Transverse colon (tissue), 4 donors: ENCODE results near the gene UVRAG. TPM values are rescaled to one million over a fixed set of nuclear protein-coding genes. Genes with fewer than 3 reads are reported as not detected.
"Not testable (repeated sequence)": the region's sequence is repeated elsewhere in the genome, so short reads cannot be mapped to it uniquely, and the experiment has no call there.

Experiments
- DNase-seq: peaks from one replicate; pipeline ENCODE4 v3.0.0-alpha.2; 2019
- H3K27ac ChIP-seq, 4 donors: fragments of 200-600 bp; sonication (generic); 2 replicates each; pipeline ENCODE4 v1.5.1; 2016 to 2018; ENCODE audit warnings: inconsistent platforms in 4 of 4
- H3K27me3 ChIP-seq: fragments of 200-600 bp; sonication (generic); 2 replicates; pipeline ENCODE4 v1.5.1; 2017; ENCODE audit warnings: inconsistent platforms
- H3K36me3 ChIP-seq, 4 donors: fragments of 200-600 bp; sonication (generic); 2 replicates each; pipeline ENCODE4 v1.5.1; 2017 to 2019; ENCODE audit warnings: inconsistent platforms in 4 of 4
- H3K4me1 ChIP-seq, 4 donors: fragments of 200-600 bp; sonication (generic); 2 replicates each; pipeline ENCODE4 v1.5.1; 2017 to 2020; ENCODE audit warnings: inconsistent platforms in 4 of 4
- H3K4me3 ChIP-seq, 4 donors: fragments of 200-600 bp; sonication (generic); 1 replicate in 1 of 4; 2 replicates in 3 of 4; pipeline versions ENCODE4 v1.5.1 to v1.6.1; 2017 to 2019; ENCODE audit warnings: inconsistent platforms in 4 of 4
- H3K9me3 ChIP-seq, 2 donors: fragments of 200-600 bp; sonication (generic); 2 replicates each; pipeline ENCODE4 v1.5.1; 2017 to 2019; ENCODE audit warnings: inconsistent platforms in 2 of 2
- EP300 ChIP-seq: sonication (generic); formaldehyde crosslinking; IDR thresholded peaks from one replicate; pipeline ENCODE4 v1.6.1; 2017; ENCODE audit warnings: antibody characterized with exemption, low read depth
- POLR2A ChIP-seq: fragments of 450-650 bp; IDR thresholded peaks from one replicate; pipeline ENCODE4 v1.6.1; 2016; ENCODE audit warnings: antibody characterized with exemption, mild to moderate bottlenecking, moderate library complexity
- POLR2AphosphoS5 ChIP-seq, 3 donors: sonication (generic); formaldehyde crosslinking; IDR thresholded peaks; one replicate each; pipeline ENCODE4 v1.6.1; 2016; ENCODE audit warnings: antibody characterized with exemption in 3 of 3
- WGBS, 2 donors: methylation state at CpG; one replicate each; pipeline ENCODE4 v1.1.5; 2018; ENCODE audit warnings: low coverage in 1 of 2; 5-methylcytosine and 5-hydroxymethylcytosine counted together
- in situ Hi-C, 4 donors: fragments of 200-750 bp; cut with MboI; loops; one replicate each; pipeline versions ENCODE4 v1.15.0 to v1.15.1; 2017; ENCODE audit warnings: low sequenced_read_pairs in 3 of 4, low pct_ligation_motif_present in 1 of 4, low pct_unique_long_range_greater_than_20kb in 1 of 4
- intact Hi-C: fragments of 100-400 bp; cut with DNase I; formaldehyde crosslinking; loops from one replicate; pipeline ENCODE4 v1.15.1; 2023; ENCODE audit warnings: low total_unique reads
- total RNA-seq, 4 donors: library from RNA; depleted of rRNA; stranded (reverse); fragments of >200 nt; gene quantifications; one replicate each; pipeline ENCODE4 v1.1.0, GENCODE V29; 2016
- TF ChIP-seq, protein P1 (sequence below), 5 experiments: fragments of 200-600 bp in 3 of 5; fragments of 450-650 bp in 2 of 5; sonication (generic) in 3 of 5; IDR thresholded peaks; 1 replicate in 2 of 5; 2 replicates in 3 of 5; pipeline ENCODE4 v1.5.1; 2016 to 2017; ENCODE audit warnings: antibody characterized with exemption in 5 of 5, inconsistent platforms in 3 of 5, mild to moderate bottlenecking in 2 of 5, moderate library complexity in 1 of 5

Gene UVRAG
- total RNA-seq, 4 donors from 2014 or later, result 12.7 to 34.6 (median 19.3) TPM

DNA sequence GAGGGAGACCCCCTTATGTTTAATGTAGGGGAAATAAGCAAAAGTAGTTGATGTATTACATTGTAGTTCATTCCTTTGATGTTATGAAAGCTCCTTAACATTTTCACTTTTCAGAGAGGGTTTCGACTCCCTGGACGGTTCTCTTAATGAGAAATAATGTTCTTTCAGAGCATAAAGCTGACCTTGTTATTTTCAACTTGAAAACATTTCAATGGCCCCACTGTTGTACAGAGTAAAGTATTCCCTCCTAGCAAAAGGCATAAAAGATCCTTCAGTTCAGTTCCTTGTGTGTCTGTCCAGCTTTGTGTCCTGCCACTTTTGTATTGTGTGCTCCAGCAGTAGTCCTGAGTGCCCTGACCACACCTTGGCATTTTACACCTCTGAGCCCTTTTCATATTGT, 63.9 kb downstream of the UVRAG start:
- WGBS, 2 donors, result 95 to 96% methylated on average over 2 of the region's 2 CpGs
- intact Hi-C loops, result no loop called here
- H3K9me3 ChIP-seq, result no peaks in the 10 kb centered on the region
- no peak overlapping the region for H3K4me3 ChIP-seq
- peaks cover 0 to 15% (median 2%) of the 10 kb centered on the region in 4 donors for H3K4me1 ChIP-seq
- H3K36me3 ChIP-seq, result peaks cover 0 to 5% (median 2%) of the 10 kb centered on the region in 4 donors
- DNase-seq, result no peak
- no peaks in the 10 kb centered on the region for H3K27me3 ChIP-seq
- H3K27ac ChIP-seq, result no peak overlapping the region
- no peak for TF ChIP-seq POLR2AphosphoS5 (IDR thresholded peaks at IDR 0.05)
- no peak for TF ChIP-seq EP300
- TF ChIP-seq, protein P1, sequence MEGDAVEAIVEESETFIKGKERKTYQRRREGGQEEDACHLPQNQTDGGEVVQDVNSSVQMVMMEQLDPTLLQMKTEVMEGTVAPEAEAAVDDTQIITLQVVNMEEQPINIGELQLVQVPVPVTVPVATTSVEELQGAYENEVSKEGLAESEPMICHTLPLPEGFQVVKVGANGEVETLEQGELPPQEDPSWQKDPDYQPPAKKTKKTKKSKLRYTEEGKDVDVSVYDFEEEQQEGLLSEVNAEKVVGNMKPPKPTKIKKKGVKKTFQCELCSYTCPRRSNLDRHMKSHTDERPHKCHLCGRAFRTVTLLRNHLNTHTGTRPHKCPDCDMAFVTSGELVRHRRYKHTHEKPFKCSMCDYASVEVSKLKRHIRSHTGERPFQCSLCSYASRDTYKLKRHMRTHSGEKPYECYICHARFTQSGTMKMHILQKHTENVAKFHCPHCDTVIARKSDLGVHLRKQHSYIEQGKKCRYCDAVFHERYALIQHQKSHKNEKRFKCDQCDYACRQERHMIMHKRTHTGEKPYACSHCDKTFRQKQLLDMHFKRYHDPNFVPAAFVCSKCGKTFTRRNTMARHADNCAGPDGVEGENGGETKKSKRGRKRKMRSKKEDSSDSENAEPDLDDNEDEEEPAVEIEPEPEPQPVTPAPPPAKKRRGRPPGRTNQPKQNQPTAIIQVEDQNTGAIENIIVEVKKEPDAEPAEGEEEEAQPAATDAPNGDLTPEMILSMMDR (IDR thresholded peaks at IDR 0.05), result no peak
- no peak for TF ChIP-seq POLR2A
- in situ Hi-C loops, result loop anchor here in 1 of 4 donors (25.0 kb wide), 1 partner anchor 433 kb away; no protein-coding TSS in a partner anchor

DNA sequence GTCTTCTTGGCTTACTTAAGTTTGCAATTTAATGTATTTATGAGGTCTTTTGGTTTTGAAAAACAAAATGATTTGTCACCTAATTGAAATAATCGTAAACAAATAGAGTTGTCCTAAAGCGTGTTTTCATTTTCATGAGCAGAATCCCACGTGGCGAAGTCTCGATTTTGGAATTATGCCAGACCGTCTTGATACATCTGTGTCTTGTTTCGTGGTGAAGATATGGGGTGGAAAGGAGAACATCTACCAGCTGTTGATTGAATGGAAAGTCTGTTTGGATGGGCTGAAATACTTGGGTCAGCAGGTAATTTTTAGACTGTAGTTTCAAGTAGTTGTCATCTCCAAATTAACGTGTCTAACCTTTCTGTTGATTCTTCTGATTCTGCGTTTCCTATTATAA, 64.7 kb downstream of the UVRAG start:
- DNase-seq, result no peak
- in situ Hi-C loops (loop anchor here in 1 of 4 donors (25.0 kb wide), 1 partner anchor 433 kb away; no protein-coding TSS in a partner anchor), intact Hi-C loops (no loop called here)

DNA sequence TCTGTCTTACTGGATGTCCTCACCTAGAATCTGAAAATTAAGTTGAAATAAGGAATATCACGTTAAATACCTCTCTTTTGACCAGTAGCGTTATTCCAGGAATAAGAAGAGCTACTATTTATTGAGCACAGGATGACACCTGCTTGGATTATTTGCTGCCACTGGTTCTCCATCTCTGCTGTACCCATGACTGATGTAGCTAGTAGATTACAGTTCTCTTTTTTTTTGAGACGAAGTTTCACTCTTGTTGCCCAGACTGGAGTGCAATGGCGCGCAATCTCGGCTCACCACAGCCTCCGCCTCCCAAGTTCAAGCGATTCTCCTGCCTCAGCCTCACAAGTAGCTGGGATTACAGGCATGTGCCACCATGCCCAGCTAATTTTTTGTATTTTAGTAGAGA, 65.3 kb downstream of the UVRAG start:
- in situ Hi-C loops, result loop anchor here in 1 of 4 donors (25.0 kb wide), 1 partner anchor 432 kb away; no protein-coding TSS in a partner anchor
- DNase-seq, H3K9me3 ChIP-seq, H3K27ac ChIP-seq, H3K4me3 ChIP-seq, H3K36me3 ChIP-seq, H3K4me1 ChIP-seq, intact Hi-C loops, H3K27me3 ChIP-seq: not testable (repeated sequence)
- WGBS, 2 donors, result 94 to 100% methylated on average over 5 to 8 of the region's 8 CpGs

More for the DNA sequence above, 64.7 kb downstream of the UVRAG start:
- Histone ChIP-seq H3K27me3 (no peaks in the 10 kb centered on the region), H3K36me3 (peaks cover 0 to 5% (median 2%) of the 10 kb centered on the region in 4 donors), H3K4me3 (no peak overlapping the region), H3K9me3 (no peaks in the 10 kb centered on the region), H3K4me1 (peaks cover 0 to 8% (median 0%) of the 10 kb centered on the region in 4 donors), H3K27ac (no peak overlapping the region)
- TF ChIP-seq POLR2AphosphoS5 (IDR thresholded peaks at IDR 0.05) (no peak), POLR2A (no peak)
- TF ChIP-seq, protein P1 (IDR thresholded peaks at IDR 0.05), result no peak
- 78 to 80% methylated on average over 9 of the region's 9 CpGs for WGBS, 2 donors

DNA sequence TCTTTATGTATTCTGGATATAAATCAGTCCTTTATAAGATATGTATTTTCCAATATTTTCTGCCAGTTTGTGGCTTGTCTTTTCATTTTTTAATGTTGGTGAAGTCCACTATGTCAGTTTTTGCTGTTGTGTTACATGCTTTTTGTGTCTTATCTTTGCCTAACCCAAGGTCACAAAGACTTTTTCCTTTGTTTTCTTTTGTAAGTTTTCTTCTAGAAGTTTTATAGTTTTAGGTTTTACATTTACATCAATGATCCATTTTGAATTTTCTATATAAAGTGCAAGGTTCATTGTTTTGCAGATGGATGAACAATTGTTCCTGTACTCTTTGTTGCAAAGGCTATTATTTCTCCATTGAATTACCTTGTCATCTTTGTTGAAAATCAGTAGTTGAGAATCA, 69.3 kb downstream of the UVRAG start:
- Histone ChIP-seq H3K9me3 (no peaks in the 10 kb centered on the region), H3K27me3 (no peaks in the 10 kb centered on the region), H3K4me3 (no peak overlapping the region), H3K27ac (no peak overlapping the region), H3K36me3 (peaks cover 0 to 5% (median 2%) of the 10 kb centered on the region in 4 donors), H3K4me1 (peaks cover 0 to 11% (median 0%) of the 10 kb centered on the region in 4 donors)
- no peak for DNase-seq
- in situ Hi-C loops (loop anchor here in 1 of 4 donors (25.0 kb wide), 1 partner anchor 428 kb away; no protein-coding TSS in a partner anchor), intact Hi-C loops (no loop called here)
- no peak for TF ChIP-seq POLR2AphosphoS5 (IDR thresholded peaks at IDR 0.05)
- TF ChIP-seq, protein P1 (IDR thresholded peaks at IDR 0.05), result no peak
- TF ChIP-seq EP300, result no peak
- no peak for TF ChIP-seq POLR2A

DNA sequence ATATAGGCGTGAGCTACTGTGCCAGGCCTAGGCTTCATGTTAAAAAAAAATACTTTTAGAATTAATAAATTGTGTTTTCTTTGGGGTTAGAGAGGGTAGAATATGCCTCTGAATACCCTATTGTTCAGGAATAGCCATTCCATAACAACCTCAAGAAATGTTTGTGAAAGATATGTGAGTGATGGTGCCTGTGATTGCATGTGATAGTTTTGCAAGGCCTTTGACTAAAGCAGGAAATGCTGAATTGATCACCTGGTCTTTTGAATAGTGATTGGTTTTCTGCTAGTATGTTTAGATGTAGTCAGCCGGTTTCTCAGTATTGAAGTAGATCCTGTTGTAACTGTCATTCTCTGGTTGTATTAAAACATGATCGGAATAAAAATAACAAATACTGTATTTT, 73.4 kb downstream of the UVRAG start:
- H3K4me3 ChIP-seq, result no peak overlapping the region
- H3K27ac ChIP-seq, result no peak overlapping the region
- peaks cover 0 to 5% (median 0%) of the 10 kb centered on the region in 4 donors for H3K36me3 ChIP-seq
- H3K4me1 ChIP-seq, result peaks cover 0 to 8% (median 0%) of the 10 kb centered on the region in 4 donors
- TF ChIP-seq POLR2AphosphoS5 (IDR thresholded peaks at IDR 0.05) (no peak), POLR2A (no peak), EP300 (no peak)
- TF ChIP-seq, protein P1 (IDR thresholded peaks at IDR 0.05), result no peak
- intact Hi-C loops (no loop called here), in situ Hi-C loops (loop anchor here in 1 of 4 donors (25.0 kb wide), 1 partner anchor 424 kb away; no protein-coding TSS in a partner anchor)
- H3K27me3 ChIP-seq, result no peaks in the 10 kb centered on the region
- H3K9me3 ChIP-seq, result no peaks in the 10 kb centered on the region
- no peak for DNase-seq
- WGBS, 2 donors, result 85 to 95% methylated on average over 3 of the region's 3 CpGs
